PFSK-1 (cell line): ENCODE measurements around the gene AFF2.

Experiments
- FOXP2 ChIP-seq: optimal IDR thresholded peaks from 2 replicates; pipeline ENCODE3; 2011; ENCODE audit warnings: borderline replicate concordance, control low read depth, inconsistent platforms; ENCODE audit not compliant: insufficient read depth; ENCODE audit errors: extremely low read length, extremely low read depth
- POLR2AphosphoS5 ChIP-seq: IDR thresholded peaks from 2 replicates; pipeline ENCODE4 v1.6.1; 2012; ENCODE audit warnings: low read depth, mild to moderate bottlenecking, control low read depth, low read length, moderate library complexity
- SIN3A ChIP-seq: IDR thresholded peaks from 2 replicates; pipeline ENCODE4 v1.6.1; 2012; ENCODE audit warnings: mild to moderate bottlenecking, low read length, moderate library complexity, borderline replicate concordance; ENCODE audit not compliant: insufficient read depth
- TAF1 ChIP-seq: IDR thresholded peaks from 2 replicates; pipeline ENCODE4 v1.6.1; 2012; ENCODE audit warnings: low read length, control low read depth, borderline replicate concordance; ENCODE audit not compliant: insufficient read depth
- TF ChIP-seq, protein P1 (sequence below), 2 experiments: IDR thresholded peaks; 2 replicates each; pipeline versions ENCODE4 v1.6.1 to v1.8.0; 2011 to 2012; ENCODE audit warnings: low read depth in 2 of 2, low read length in 2 of 2, control low read depth in 1 of 2, inconsistent platforms in 1 of 2, mild to moderate bottlenecking in 1 of 2, moderate library complexity in 1 of 2; ENCODE audit not compliant: insufficient read depth in 1 of 2

DNA sequence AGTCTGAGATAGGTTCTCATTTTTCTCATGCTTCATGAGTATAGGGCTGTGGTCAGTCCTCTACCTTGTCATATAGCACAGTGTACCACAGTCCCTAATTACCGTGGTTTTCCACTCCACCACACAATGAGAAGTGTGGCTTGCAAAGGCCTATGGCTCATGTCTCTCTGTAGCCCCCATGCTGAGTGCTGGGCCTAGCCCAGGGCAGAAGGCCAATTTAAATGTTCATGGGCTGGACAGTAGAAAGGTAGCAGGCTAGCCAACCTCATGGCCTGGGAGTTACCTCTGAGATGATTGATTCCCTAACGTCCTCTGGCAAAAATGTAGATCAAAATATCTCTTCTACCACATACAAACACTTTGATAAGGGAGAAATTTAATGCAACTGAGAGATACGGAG lies 222.5 kb downstream of the AFF2 start:
- TF ChIP-seq, protein P1, sequence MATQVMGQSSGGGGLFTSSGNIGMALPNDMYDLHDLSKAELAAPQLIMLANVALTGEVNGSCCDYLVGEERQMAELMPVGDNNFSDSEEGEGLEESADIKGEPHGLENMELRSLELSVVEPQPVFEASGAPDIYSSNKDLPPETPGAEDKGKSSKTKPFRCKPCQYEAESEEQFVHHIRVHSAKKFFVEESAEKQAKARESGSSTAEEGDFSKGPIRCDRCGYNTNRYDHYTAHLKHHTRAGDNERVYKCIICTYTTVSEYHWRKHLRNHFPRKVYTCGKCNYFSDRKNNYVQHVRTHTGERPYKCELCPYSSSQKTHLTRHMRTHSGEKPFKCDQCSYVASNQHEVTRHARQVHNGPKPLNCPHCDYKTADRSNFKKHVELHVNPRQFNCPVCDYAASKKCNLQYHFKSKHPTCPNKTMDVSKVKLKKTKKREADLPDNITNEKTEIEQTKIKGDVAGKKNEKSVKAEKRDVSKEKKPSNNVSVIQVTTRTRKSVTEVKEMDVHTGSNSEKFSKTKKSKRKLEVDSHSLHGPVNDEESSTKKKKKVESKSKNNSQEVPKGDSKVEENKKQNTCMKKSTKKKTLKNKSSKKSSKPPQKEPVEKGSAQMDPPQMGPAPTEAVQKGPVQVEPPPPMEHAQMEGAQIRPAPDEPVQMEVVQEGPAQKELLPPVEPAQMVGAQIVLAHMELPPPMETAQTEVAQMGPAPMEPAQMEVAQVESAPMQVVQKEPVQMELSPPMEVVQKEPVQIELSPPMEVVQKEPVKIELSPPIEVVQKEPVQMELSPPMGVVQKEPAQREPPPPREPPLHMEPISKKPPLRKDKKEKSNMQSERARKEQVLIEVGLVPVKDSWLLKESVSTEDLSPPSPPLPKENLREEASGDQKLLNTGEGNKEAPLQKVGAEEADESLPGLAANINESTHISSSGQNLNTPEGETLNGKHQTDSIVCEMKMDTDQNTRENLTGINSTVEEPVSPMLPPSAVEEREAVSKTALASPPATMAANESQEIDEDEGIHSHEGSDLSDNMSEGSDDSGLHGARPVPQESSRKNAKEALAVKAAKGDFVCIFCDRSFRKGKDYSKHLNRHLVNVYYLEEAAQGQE (IDR thresholded peaks at IDR 0.05; ENCODE audit: insufficient read depth in 1 of 2, low read depth in 2 of 2, low read length in 2 of 2), result no peak
- TF ChIP-seq TAF1 (no peak), SIN3A (no peak), POLR2AphosphoS5 (no peak), FOXP2 (no peak)
